Forelimb muscle (tissue), 1 donor: ENCODE results near the gene IL17A. TPM values are rescaled to one million over a fixed set of nuclear protein-coding genes. Genes with fewer than 3 reads are reported as not detected.

ENCODE experiments used
- DNase-seq: peaks from one replicate; pipeline ENCODE4 v3.0.0-alpha.2; 2013; ENCODE audit warnings: low read depth
- polyA plus RNA-seq: library from polyadenylated mRNA; unstranded; fragments of 120-200 nt; gene quantifications from one replicate; pipeline ENCODE4 v1.2.1, GENCODE V29; 2013; ENCODE audit not compliant: insufficient read length

The IL17A gene
- polyA plus RNA-seq, 1 donor: not detected

GRCh38 chr6:52216932-52217575, 30.9 kb downstream of the IL17A start:
- no peak for DNase-seq

GRCh38 chr6:52217761-52218160, 31.6 kb downstream of the IL17A start:
- DNase-seq: no peak

GRCh38 chr6:52221302-52221701, 35.1 kb downstream of the IL17A start:
- no peak for DNase-seq

- DNase-seq: no peak
These were observed 41.3 kb downstream of the IL17A start for GRCh38 chr6:52227495-52227894.

GRCh38 chr6:52230685-52231084, 44.5 kb downstream of the IL17A start:
- DNase-seq: no peak

GRCh38 chr6:52231406-52232127, 45.4 kb downstream of the IL17A start:
- no peak for DNase-seq

- no peak for DNase-seq
These were observed 46.8 kb downstream of the IL17A start for GRCh38 chr6:52233005-52233404.

GRCh38 chr6:52233975-52234823, 48.0 kb downstream of the IL17A start:
- DNase-seq: peak; percentile 4

Other genes with a start within 250 kb of the IL17A start
- gene PKHD1, start 98.8 kb upstream of the IL17A start, polyA plus RNA-seq: 4.3 TPM
- not detected for gene IL17F, start 58.1 kb downstream of the IL17A start, polyA plus RNA-seq
- gene MCM3, start 98.4 kb downstream of the IL17A start, polyA plus RNA-seq: 35.2 TPM
- gene PAQR8, start 175.8 kb downstream of the IL17A start, polyA plus RNA-seq: 5.3 TPM
- 17.0 TPM for gene EFHC1, start 234.0 kb downstream of the IL17A start, polyA plus RNA-seq